ENCODE data around the gene DNER. TPM values are rescaled to one million over a fixed set of nuclear protein-coding genes. Genes with fewer than 3 reads are reported as not detected.

The DNER gene
- total and polyA plus RNA-seq, 10 of the 15 experiments (the other 5 are each of a cell fraction or from before 2014, with no cell fraction given), result 0.04 to 0.08 (median 0.07) TPM; not detected in 7

- H3K4me2 ChIP-seq (ENCODE audit: control insufficient read depth, insufficient read depth), result no peak overlapping the region
- H2AFZ ChIP-seq (ENCODE audit: control insufficient read depth, low read depth, low read length), result no peak overlapping the region
- no peaks in the 10 kb centered on the region for H3K27me3 ChIP-seq (replicated peaks in 1 of 2; ENCODE audit: control insufficient read depth in 2 of 2, insufficient read depth in 2 of 2, low read length in 1 of 2)
- in situ Hi-C loops (cut with MboI), result no loop called here
- H3K4me3 ChIP-seq, result no peak overlapping the region
- no peak overlapping the region for H3K27ac ChIP-seq (ENCODE audit: control insufficient read depth, insufficient read depth)
- RAD21 ChIA-PET (ENCODE audit: unreplicated experiment), result no interaction called here
- H3K9ac ChIP-seq (ENCODE audit: control insufficient read depth, insufficient read depth, low read length), result no peak overlapping the region
- FAIRE-seq, result no peak
- H3K9me3 ChIP-seq (replicated peaks; ENCODE audit: control insufficient read depth, insufficient read depth, low read length), result no peaks in the 10 kb centered on the region
- no TSS peak for BruUV-seq (replicated peaks)
- WGBS (ENCODE audit: insufficient coverage, insufficient replicate concordance, low lambda C conversion rate, missing lambda C conversion rate), result 41% methylated on average over 2 of the region's 2 CpGs
- no peaks in the 10 kb centered on the region for H3K79me2 ChIP-seq (ENCODE audit: control insufficient read depth, insufficient read depth, low read length)
- no peak for DNase-seq (ENCODE audit: low read depth, low spot score)
- POLR2A ChIA-PET, result interaction anchor here (0.6 kb wide), 1 partner anchor 1081 kb away, joined by 3 read pairs; no protein-coding TSS in a partner anchor
- no peaks in the 10 kb centered on the region for H3K4me1 ChIP-seq (ENCODE audit: control insufficient read depth, insufficient read depth, low read length)
- no peaks in the 10 kb centered on the region for H4K20me1 ChIP-seq (ENCODE audit: control insufficient read depth, insufficient read depth)
- CTCF ChIA-PET, result no interaction called here
- H3K36me3 ChIP-seq (ENCODE audit: control insufficient read depth in 2 of 2, insufficient read depth in 2 of 2, low read length in 1 of 2), result no peaks in the 10 kb centered on the region
- intact Hi-C loops (cut with micrococcal nuclease; ENCODE audit: unreplicated experiment), result no loop called here
- ATAC-seq, result no peak
- SMC1A ChIA-PET (ENCODE audit: uncharacterized antibody, unreplicated experiment), result interaction anchor here (0.9 kb wide), 1 partner anchor 9 kb away, joined by 3 read pairs; no protein-coding TSS in a partner anchor
- no peak for TF ChIP-seq ZBTB4 (CRISPR knock-in tag; IDR thresholded peaks at IDR 0.05)
- no peak for TF ChIP-seq HDAC2 (IDR thresholded peaks at IDR 0.05)
- TF ChIP-seq, protein P1, sequence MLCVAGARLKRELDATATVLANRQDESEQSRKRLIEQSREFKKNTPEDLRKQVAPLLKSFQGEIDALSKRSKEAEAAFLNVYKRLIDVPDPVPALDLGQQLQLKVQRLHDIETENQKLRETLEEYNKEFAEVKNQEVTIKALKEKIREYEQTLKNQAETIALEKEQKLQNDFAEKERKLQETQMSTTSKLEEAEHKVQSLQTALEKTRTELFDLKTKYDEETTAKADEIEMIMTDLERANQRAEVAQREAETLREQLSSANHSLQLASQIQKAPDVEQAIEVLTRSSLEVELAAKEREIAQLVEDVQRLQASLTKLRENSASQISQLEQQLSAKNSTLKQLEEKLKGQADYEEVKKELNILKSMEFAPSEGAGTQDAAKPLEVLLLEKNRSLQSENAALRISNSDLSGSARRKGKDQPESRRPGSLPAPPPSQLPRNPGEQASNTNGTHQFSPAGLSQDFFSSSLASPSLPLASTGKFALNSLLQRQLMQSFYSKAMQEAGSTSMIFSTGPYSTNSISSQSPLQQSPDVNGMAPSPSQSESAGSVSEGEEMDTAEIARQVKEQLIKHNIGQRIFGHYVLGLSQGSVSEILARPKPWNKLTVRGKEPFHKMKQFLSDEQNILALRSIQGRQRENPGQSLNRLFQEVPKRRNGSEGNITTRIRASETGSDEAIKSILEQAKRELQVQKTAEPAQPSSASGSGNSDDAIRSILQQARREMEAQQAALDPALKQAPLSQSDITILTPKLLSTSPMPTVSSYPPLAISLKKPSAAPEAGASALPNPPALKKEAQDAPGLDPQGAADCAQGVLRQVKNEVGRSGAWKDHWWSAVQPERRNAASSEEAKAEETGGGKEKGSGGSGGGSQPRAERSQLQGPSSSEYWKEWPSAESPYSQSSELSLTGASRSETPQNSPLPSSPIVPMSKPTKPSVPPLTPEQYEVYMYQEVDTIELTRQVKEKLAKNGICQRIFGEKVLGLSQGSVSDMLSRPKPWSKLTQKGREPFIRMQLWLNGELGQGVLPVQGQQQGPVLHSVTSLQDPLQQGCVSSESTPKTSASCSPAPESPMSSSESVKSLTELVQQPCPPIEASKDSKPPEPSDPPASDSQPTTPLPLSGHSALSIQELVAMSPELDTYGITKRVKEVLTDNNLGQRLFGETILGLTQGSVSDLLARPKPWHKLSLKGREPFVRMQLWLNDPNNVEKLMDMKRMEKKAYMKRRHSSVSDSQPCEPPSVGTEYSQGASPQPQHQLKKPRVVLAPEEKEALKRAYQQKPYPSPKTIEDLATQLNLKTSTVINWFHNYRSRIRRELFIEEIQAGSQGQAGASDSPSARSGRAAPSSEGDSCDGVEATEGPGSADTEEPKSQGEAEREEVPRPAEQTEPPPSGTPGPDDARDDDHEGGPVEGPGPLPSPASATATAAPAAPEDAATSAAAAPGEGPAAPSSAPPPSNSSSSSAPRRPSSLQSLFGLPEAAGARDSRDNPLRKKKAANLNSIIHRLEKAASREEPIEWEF (IDR thresholded peaks at IDR 0.05; ENCODE audit: insufficient replicate concordance, low read depth, low read length), result no peak
- no peak for TF ChIP-seq IKZF2 (IDR thresholded peaks at IDR 0.05)
- TF ChIP-seq HCFC1 (IDR thresholded peaks at IDR 0.05; ENCODE audit: low read length), result no peak
- TF ChIP-seq, protein P2, sequence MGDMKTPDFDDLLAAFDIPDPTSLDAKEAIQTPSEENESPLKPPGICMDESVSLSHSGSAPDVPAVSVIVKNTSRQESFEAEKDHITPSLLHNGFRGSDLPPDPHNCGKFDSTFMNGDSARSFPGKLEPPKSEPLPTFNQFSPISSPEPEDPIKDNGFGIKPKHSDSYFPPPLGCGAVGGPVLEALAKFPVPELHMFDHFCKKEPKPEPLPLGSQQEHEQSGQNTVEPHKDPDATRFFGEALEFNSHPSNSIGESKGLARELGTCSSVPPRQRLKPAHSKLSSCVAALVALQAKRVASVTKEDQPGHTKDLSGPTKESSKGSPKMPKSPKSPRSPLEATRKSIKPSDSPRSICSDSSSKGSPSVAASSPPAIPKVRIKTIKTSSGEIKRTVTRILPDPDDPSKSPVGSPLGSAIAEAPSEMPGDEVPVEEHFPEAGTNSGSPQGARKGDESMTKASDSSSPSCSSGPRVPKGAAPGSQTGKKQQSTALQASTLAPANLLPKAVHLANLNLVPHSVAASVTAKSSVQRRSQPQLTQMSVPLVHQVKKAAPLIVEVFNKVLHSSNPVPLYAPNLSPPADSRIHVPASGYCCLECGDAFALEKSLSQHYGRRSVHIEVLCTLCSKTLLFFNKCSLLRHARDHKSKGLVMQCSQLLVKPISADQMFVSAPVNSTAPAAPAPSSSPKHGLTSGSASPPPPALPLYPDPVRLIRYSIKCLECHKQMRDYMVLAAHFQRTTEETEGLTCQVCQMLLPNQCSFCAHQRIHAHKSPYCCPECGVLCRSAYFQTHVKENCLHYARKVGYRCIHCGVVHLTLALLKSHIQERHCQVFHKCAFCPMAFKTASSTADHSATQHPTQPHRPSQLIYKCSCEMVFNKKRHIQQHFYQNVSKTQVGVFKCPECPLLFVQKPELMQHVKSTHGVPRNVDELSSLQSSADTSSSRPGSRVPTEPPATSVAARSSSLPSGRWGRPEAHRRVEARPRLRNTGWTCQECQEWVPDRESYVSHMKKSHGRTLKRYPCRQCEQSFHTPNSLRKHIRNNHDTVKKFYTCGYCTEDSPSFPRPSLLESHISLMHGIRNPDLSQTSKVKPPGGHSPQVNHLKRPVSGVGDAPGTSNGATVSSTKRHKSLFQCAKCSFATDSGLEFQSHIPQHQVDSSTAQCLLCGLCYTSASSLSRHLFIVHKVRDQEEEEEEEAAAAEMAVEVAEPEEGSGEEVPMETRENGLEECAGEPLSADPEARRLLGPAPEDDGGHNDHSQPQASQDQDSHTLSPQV (IDR thresholded peaks at IDR 0.05), result no peak
- no peak for TF ChIP-seq CREB1 (IDR thresholded peaks at IDR 0.05; ENCODE audit: low read depth)
- TF ChIP-seq HDAC6 (IDR thresholded peaks at IDR 0.05; ENCODE audit: unreplicated experiment), result no peak
- no peak for TF ChIP-seq NRF1 (conservative IDR thresholded peaks at IDR 0.05; ENCODE audit: low read depth, low read length)
- no peak for TF ChIP-seq CHD1 (IDR thresholded peaks at IDR 0.05; ENCODE audit: low read depth, low read length)
- no peak for TF ChIP-seq ZBED1 (IDR thresholded peaks at IDR 0.05; ENCODE audit: borderline replicate concordance)
- TF ChIP-seq SIX5 (IDR thresholded peaks at IDR 0.05; ENCODE audit: low read depth, low read length, severe bottlenecking), result no peak
- TF ChIP-seq BMI1 (IDR thresholded peaks at IDR 0.05; ENCODE audit: borderline replicate concordance), result no peak
Measured at GRCh38 chr2:229470781-229471180, 243.6 kb downstream of the DNER start.
